ENCODE data around the gene PBX3.

GRCh38 chr9:125983681-125984080, 236.5 kb downstream of the PBX3 start:
- TF ChIP-seq, protein P1, sequence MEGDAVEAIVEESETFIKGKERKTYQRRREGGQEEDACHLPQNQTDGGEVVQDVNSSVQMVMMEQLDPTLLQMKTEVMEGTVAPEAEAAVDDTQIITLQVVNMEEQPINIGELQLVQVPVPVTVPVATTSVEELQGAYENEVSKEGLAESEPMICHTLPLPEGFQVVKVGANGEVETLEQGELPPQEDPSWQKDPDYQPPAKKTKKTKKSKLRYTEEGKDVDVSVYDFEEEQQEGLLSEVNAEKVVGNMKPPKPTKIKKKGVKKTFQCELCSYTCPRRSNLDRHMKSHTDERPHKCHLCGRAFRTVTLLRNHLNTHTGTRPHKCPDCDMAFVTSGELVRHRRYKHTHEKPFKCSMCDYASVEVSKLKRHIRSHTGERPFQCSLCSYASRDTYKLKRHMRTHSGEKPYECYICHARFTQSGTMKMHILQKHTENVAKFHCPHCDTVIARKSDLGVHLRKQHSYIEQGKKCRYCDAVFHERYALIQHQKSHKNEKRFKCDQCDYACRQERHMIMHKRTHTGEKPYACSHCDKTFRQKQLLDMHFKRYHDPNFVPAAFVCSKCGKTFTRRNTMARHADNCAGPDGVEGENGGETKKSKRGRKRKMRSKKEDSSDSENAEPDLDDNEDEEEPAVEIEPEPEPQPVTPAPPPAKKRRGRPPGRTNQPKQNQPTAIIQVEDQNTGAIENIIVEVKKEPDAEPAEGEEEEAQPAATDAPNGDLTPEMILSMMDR (IDR thresholded peaks at IDR 0.05) = no peak
- no peak for TF ChIP-seq POLR2A (IDR thresholded peaks at IDR 0.05)
